ENCODE measurements around the gene TTC31.
A peak's percentile ranks its signal among the peaks of the same experiment; 100 is the strongest.
"Not testable (repeated sequence)": the region's sequence is repeated elsewhere in the genome, so short reads cannot be mapped to it uniquely, and the experiment has no call there.

Gene TTC31

DNA sequence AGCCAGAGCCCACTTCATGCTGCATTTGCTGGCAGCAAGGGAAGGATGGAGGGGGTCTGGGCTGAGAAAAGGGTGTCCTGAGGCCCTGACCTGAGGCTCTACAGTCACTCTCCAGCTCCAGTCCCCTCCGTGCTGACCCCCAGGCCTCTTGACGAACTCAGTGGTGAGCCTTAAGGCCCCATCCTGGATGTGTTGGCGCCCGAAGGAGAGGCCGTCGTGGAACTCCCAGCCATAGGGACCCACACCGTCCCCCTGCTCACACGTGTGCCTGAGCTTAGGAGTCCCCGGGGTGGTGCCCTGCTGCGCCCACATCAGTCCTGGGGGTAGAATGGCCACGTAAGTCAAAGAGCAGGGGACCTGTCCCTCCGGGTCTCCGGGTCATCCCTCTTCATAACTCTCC is 18.5 kb upstream of the TTC31 start:
- H3F3A ChIP-seq (ENCODE audit: control insufficient read depth, insufficient read depth), result 0 out of 2 replicates have a peak, but pooled peaks cover 4% of the 10 kb centered on the region
- H3K79me2 ChIP-seq (ENCODE audit: control insufficient read depth, low read length), result peaks cover 34% of the 10 kb centered on the region
- no peaks in the 10 kb centered on the region for H3K27me3 ChIP-seq (ENCODE audit: control insufficient read depth, low read length)
- H4K20me1 ChIP-seq (ENCODE audit: control insufficient read depth, insufficient read depth, low read depth, low read length), result no peaks in the 10 kb centered on the region
- peak overlapping the region; percentile 63 for H3K27ac ChIP-seq (ENCODE audit: low read depth, low read length)
- TF ChIP-seq EZH2phosphoT487 (IDR thresholded peaks at IDR 0.05; ENCODE audit: borderline replicate concordance, low read length), result no peak
- peak overlapping the region; percentile 99 for H3K4me3 ChIP-seq (ENCODE audit: low read length)
- H3K4me2 ChIP-seq (ENCODE audit: low read length), result peak overlapping the region; percentile 99
- H3K4me1 ChIP-seq (ENCODE audit: control insufficient read depth, low read length), result peaks cover 14% of the 10 kb centered on the region
- no peaks in the 10 kb centered on the region for H3K9me3 ChIP-seq (ENCODE audit: control insufficient read depth, insufficient read depth, low read length)
- no peaks in the 10 kb centered on the region for H3K9me2 ChIP-seq (replicated peaks; ENCODE audit: control insufficient read depth, low read length)
- H3K36me3 ChIP-seq (ENCODE audit: control insufficient read depth, low read length), result peaks cover 33% of the 10 kb centered on the region

DNA sequence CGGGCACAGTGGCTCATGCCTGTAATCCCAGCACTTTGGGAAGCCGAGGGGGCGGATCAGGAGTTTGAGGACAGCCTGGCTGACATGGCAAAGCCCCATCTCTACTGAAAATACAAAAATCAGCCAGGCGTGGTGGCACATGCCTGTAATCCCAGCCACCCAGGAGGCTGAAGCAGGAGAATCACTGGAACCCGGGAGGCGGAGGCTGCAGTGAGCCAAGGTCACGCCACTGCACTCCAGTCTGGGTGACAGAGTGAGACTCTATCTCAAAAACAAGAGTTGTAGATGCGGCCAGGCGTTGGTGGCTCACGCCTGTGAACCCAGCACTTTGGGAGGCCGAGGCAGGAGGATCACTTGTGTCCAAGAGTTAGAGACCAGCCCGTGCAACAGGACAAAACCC is 12.1 kb upstream of the TTC31 start:
- not testable (repeated sequence) for H3K4me2 ChIP-seq (ENCODE audit: low read length); H3K27me3 ChIP-seq (ENCODE audit: control insufficient read depth, low read length); H3K4me3 ChIP-seq (ENCODE audit: low read length); H3K27ac ChIP-seq (ENCODE audit: low read depth, low read length); H3K9me2 ChIP-seq (replicated peaks; ENCODE audit: control insufficient read depth, low read length); H4K20me1 ChIP-seq (ENCODE audit: control insufficient read depth, insufficient read depth, low read depth, low read length); H3K9me3 ChIP-seq (ENCODE audit: control insufficient read depth, insufficient read depth, low read length)
- Histone ChIP-seq H3K4me1 (ENCODE audit: control insufficient read depth, low read length) (peaks cover 21% of the 10 kb centered on the region), H3K36me3 (ENCODE audit: control insufficient read depth, low read length) (peaks cover 31% of the 10 kb centered on the region), H3K79me2 (ENCODE audit: control insufficient read depth, low read length) (peaks cover 30% of the 10 kb centered on the region), H3F3A (ENCODE audit: control insufficient read depth, insufficient read depth) (peaks cover 11% of the 10 kb centered on the region)

DNA sequence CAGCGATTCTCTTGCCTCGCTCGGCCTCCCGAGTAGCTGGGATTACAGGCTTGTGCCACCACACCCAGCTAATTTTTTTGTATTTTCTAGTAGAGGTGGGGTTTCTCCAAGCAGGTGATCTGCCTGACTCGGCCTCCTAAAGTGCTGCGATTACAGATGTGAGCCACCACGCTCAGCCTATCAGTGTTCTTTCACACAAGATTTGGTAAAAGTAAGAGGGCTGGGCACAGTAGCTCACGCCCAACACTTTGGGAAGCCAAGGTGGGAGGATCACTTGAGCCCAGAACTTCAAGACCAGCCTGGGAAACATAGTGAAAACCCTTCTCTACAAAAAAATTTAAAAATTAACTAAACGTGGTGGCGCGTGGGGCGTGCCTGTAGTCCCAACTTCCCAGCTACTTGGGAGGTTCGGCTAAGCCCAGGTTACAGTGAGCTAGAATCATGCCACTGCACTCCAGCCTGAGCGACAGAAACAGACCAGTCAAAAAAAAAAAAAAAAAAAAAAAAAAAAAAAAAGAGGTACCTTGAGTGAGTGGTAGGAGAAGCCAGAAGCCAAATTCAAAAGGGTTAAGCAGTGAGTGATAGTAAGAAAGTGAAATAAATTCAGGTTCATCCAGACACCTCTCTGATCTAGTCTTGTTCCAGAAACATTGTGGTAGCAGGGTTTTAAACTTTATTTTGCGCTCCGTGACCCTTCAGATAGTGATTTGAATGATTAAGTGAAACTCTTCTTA is 11.4 kb upstream of the TTC31 start:
- Histone ChIP-seq H3K4me2 (ENCODE audit: low read length) (peak overlapping the region; percentile 79), H3K9me3 (ENCODE audit: control insufficient read depth, insufficient read depth, low read length) (no peaks in the 10 kb centered on the region), H3K4me3 (ENCODE audit: low read length) (peak overlapping the region; percentile 97), H3K27ac (ENCODE audit: low read depth, low read length) (peak overlapping the region; percentile 83), H3K4me1 (ENCODE audit: control insufficient read depth, low read length) (peaks cover 16% of the 10 kb centered on the region), H3F3A (ENCODE audit: control insufficient read depth, insufficient read depth) (peaks cover 11% of the 10 kb centered on the region), H3K36me3 (ENCODE audit: control insufficient read depth, low read length) (peaks cover 31% of the 10 kb centered on the region), H3K27me3 (ENCODE audit: control insufficient read depth, low read length) (no peaks in the 10 kb centered on the region), H4K20me1 (ENCODE audit: control insufficient read depth, insufficient read depth, low read depth, low read length) (no peaks in the 10 kb centered on the region), H3K9me2 (replicated peaks; ENCODE audit: control insufficient read depth, low read length) (no peaks in the 10 kb centered on the region), H3K79me2 (ENCODE audit: control insufficient read depth, low read length) (peaks cover 23% of the 10 kb centered on the region)
- TF ChIP-seq, protein P1, sequence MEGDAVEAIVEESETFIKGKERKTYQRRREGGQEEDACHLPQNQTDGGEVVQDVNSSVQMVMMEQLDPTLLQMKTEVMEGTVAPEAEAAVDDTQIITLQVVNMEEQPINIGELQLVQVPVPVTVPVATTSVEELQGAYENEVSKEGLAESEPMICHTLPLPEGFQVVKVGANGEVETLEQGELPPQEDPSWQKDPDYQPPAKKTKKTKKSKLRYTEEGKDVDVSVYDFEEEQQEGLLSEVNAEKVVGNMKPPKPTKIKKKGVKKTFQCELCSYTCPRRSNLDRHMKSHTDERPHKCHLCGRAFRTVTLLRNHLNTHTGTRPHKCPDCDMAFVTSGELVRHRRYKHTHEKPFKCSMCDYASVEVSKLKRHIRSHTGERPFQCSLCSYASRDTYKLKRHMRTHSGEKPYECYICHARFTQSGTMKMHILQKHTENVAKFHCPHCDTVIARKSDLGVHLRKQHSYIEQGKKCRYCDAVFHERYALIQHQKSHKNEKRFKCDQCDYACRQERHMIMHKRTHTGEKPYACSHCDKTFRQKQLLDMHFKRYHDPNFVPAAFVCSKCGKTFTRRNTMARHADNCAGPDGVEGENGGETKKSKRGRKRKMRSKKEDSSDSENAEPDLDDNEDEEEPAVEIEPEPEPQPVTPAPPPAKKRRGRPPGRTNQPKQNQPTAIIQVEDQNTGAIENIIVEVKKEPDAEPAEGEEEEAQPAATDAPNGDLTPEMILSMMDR (IDR thresholded peaks at IDR 0.05; ENCODE audit: low read depth, low read length, poor library complexity, severe bottlenecking), result no peak
- no peak for TF ChIP-seq EZH2phosphoT487 (IDR thresholded peaks at IDR 0.05; ENCODE audit: borderline replicate concordance, low read length)

DNA sequence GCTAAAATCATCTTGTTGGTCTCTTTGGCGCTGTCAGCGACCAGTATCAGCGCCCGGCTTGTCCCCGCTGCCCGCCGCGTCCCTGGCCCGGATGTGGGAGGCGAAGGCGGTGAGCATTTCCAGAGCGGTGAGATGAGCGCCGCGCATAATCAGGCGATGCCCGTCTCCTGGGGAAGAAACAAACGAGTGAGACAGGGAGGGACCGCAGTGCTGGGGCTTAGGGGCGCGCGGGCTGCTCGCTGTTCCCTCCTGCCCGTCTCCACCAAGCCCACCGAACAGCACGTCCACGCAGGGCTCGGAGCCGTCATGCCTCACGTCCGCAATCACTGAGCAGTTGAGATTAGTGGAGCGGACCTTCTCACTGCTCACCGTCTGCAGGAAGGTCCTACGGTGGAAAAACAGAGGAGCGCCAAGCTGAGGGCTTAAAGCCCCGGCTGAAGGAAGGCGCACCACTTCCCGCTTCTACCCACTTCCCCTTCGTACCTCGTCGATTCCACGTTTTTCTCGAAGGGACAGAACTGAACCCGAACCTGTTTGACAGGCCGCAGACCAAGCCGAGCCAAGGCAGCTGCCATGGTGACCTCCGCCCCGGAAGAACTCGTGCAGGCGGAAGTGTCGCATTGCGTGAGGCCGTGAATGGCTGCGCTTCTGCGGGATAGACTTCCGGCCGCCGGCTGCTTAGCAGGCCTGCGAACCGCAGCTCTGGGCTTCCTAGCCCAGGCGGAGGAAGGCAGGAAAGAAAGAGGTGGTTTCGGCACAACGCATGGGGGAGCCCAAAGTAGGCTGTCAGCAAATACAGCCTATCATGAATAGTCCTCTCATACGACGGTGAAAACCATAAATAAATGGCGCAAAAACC is 10.6 kb upstream of the TTC31 start, which contains the start of gene MRPL53:
Gene MRPL53, minus strand, starts transcription at position 595 of the 859 bp plus-strand sequence. Its CDS starts 20 bp downstream, at position 575.
- peak within 1 kb of the TSS; percentile 83 for H3K27ac ChIP-seq (ENCODE audit: low read depth, low read length)

More for the DNA sequence above, 10.6 kb upstream of the TTC31 start, which contains the start of gene MRPL53:
- TF ChIP-seq, protein P1 (IDR thresholded peaks at IDR 0.05; ENCODE audit: low read depth, low read length, poor library complexity, severe bottlenecking), result no peak
- TF ChIP-seq EZH2phosphoT487 (IDR thresholded peaks at IDR 0.05; ENCODE audit: borderline replicate concordance, low read length), result no peak
- Histone ChIP-seq H3F3A (ENCODE audit: control insufficient read depth, insufficient read depth) (peaks cover 11% of the 10 kb centered on the region), H3K9me3 (ENCODE audit: control insufficient read depth, insufficient read depth, low read length) (no peaks in the 10 kb centered on the region), H3K4me2 (ENCODE audit: low read length) (peak within 1 kb of the TSS; percentile 79), H3K9me2 (replicated peaks; ENCODE audit: control insufficient read depth, low read length) (no peaks in the 10 kb centered on the region), H3K36me3 (ENCODE audit: control insufficient read depth, low read length) (peaks cover 31% of the 10 kb centered on the region), H3K27me3 (ENCODE audit: control insufficient read depth, low read length) (no peaks in the 10 kb centered on the region), H3K4me3 (ENCODE audit: low read length) (peak within 1 kb of the TSS; percentile 97), H3K79me2 (ENCODE audit: control insufficient read depth, low read length) (peaks cover 20% of the 10 kb centered on the region), H3K4me1 (ENCODE audit: control insufficient read depth, low read length) (peaks cover 16% of the 10 kb centered on the region), H4K20me1 (ENCODE audit: control insufficient read depth, insufficient read depth, low read depth, low read length) (0 out of 2 replicates have a peak, but pooled peaks cover under 1% of the 10 kb centered on the region)
